Measurements from ENCODE around the gene PAFAH1B1.

- no peak for TF ChIP-seq REST (IDR thresholded peaks at IDR 0.05; ENCODE audit: insufficient read depth in 1 of 2, low read depth in 2 of 2, low read length in 2 of 2)
- no peak for TF ChIP-seq SIN3A (IDR thresholded peaks at IDR 0.05; ENCODE audit: borderline replicate concordance, insufficient read depth, low read length)
- TF ChIP-seq TAF1 (IDR thresholded peaks at IDR 0.05; ENCODE audit: borderline replicate concordance, insufficient read depth, low read length): no peak
- no peak for TF ChIP-seq POLR2AphosphoS5 (IDR thresholded peaks at IDR 0.05; ENCODE audit: low read depth, low read length)
- no peak for TF ChIP-seq FOXP2 (optimal IDR thresholded peaks at IDR 0.05; ENCODE audit: borderline replicate concordance, extremely low read depth, extremely low read length, insufficient read depth)
Measured at GRCh38 chr17:2691965-2692780, 98.7 kb downstream of the PAFAH1B1 start.
